ENCODE measurements around the gene TULP3.

GRCh38 chr12:2933586-2933985 lies 42.9 kb downstream of the TULP3 start:
- TF ChIP-seq CTCF (IDR thresholded peaks at IDR 0.05) = no peak
- TF ChIP-seq POLR2A (IDR thresholded peaks at IDR 0.05) = no peak
- no peak for TF ChIP-seq POLR2AphosphoS5 (IDR thresholded peaks at IDR 0.05)
